HL-60 (cell line): ENCODE results near the gene RPIA.

Source experiments
- DNase-seq, 2 experiments: peaks; one replicate each; pipeline ENCODE4 v3.0.0-alpha.2; 2010 to 2020; ENCODE audit warnings: low read depth in 1 of 2, low spot score in 1 of 2
- H3K27ac ChIP-seq: fragments of 250-450 bp; sonication (Bioruptor Pico); replicated peaks from 2 replicates; pipeline ENCODE4 v1.5.1; 2020; ENCODE audit warnings: mild to moderate bottlenecking, moderate library complexity
- H3K27me3 ChIP-seq: fragments of 250-450 bp; sonication (Bioruptor Pico); 2 replicates; pipeline ENCODE4 v1.5.1; 2021; ENCODE audit warnings: mild to moderate bottlenecking, moderate library complexity; ENCODE audit not compliant: insufficient read depth, poor library complexity, severe bottlenecking
- H3K4me3 ChIP-seq: replicated peaks from 2 replicates; pipeline ENCODE4 v1.5.1; 2011; ENCODE audit warnings: mild to moderate bottlenecking, control low read depth, low read length; ENCODE audit not compliant: insufficient read depth
- CTCF ChIP-seq: IDR thresholded peaks from one replicate; pipeline ENCODE4 v1.5.1; 2011; ENCODE audit warnings: low read length, control low read depth, inconsistent platforms; ENCODE audit not compliant: insufficient read depth
- GABPA ChIP-seq: IDR thresholded peaks from 2 replicates; pipeline ENCODE4 v1.6.1; 2012; ENCODE audit warnings: low read depth
- POLR2AphosphoS5 ChIP-seq: IDR thresholded peaks from 2 replicates; pipeline ENCODE4 v1.6.1; 2012; ENCODE audit warnings: low read depth
- REST ChIP-seq: IDR thresholded peaks from 2 replicates; pipeline ENCODE4 v1.6.1; 2012; ENCODE audit warnings: low read depth; ENCODE audit not compliant: insufficient replicate concordance
- SPI1 ChIP-seq: IDR thresholded peaks from 2 replicates; pipeline ENCODE4 v1.6.1; 2012; ENCODE audit warnings: low read depth, mild to moderate bottlenecking, borderline replicate concordance

Gene RPIA

GRCh38 chr2:88673363-88673762, 18.1 kb upstream of the RPIA start:
- DNase-seq, result no peak
- no peaks in the 10 kb centered on the region for H3K27me3 ChIP-seq
- no peak for TF ChIP-seq POLR2AphosphoS5
- no peak for TF ChIP-seq SPI1
- no peak for TF ChIP-seq GABPA
- no peak for TF ChIP-seq REST
- TF ChIP-seq CTCF, result no peak

GRCh38 chr2:88680266-88680902, 11.1 kb upstream of the RPIA start:
- TF ChIP-seq GABPA (no peak), SPI1 (no peak), CTCF (no peak), REST (no peak), POLR2AphosphoS5 (no peak)
- no peaks in the 10 kb centered on the region for H3K27me3 ChIP-seq
- H3K4me3 ChIP-seq, result no peak overlapping the region
- H3K27ac ChIP-seq, result no peak overlapping the region
- DNase-seq, result peak in 1 of 2 experiments; percentile 33

More at GRCh38 chr2:88673363-88673762, 18.1 kb upstream of the RPIA start:
- no peak overlapping the region for H3K27ac ChIP-seq
- H3K4me3 ChIP-seq, result no peak overlapping the region

- Histone ChIP-seq H3K27me3 (no peaks in the 10 kb centered on the region), H3K4me3 (no peak overlapping the region)
These were observed 10.6 kb upstream of the RPIA start for GRCh38 chr2:88680916-88681315.

More at GRCh38 chr2:88680916-88681315, 10.6 kb upstream of the RPIA start:
- TF ChIP-seq REST, result no peak
- no peak for TF ChIP-seq GABPA
- no peak for TF ChIP-seq CTCF
- no peak for TF ChIP-seq POLR2AphosphoS5
- TF ChIP-seq SPI1, result no peak
- DNase-seq, result no peak
- H3K27ac ChIP-seq, result no peak overlapping the region
